Karpas-422 (cell line): ENCODE data around the gene TMEM266. TPM values are rescaled to one million over a fixed set of nuclear protein-coding genes. Genes with fewer than 3 reads are reported as not detected.

Experiments used
- DNase-seq: peaks from one replicate; pipeline ENCODE4 v3.0.0-alpha.2; 2015
- H2AFZ ChIP-seq: fragments of 200-600 bp; sonication (generic); 2 replicates; pipeline ENCODE4 v1.6.1; 2014; ENCODE audit warnings: antibody characterized with exemption, low read length, mixed read lengths
- H3K27ac ChIP-seq: fragments of 200-600 bp; sonication (generic); 2 replicates; pipeline ENCODE4 v1.5.1; 2014; ENCODE audit warnings: mild to moderate bottlenecking, low read length, moderate library complexity
- H3K27me3 ChIP-seq: fragments of 200-600 bp; sonication (generic); 2 replicates; pipeline ENCODE4 v1.6.1; 2014; ENCODE audit warnings: low read length, mixed read lengths
- H3K36me3 ChIP-seq: fragments of 200-600 bp; sonication (generic); 2 replicates; pipeline ENCODE4 v1.6.1; 2014; ENCODE audit warnings: low read length, mixed read lengths; ENCODE audit not compliant: insufficient read depth
- H3K4me1 ChIP-seq: fragments of 200-600 bp; sonication (generic); 2 replicates; pipeline ENCODE4 v1.6.1; 2014; ENCODE audit warnings: mild to moderate bottlenecking, low read length, mixed read lengths
- H3K4me2 ChIP-seq: fragments of 200-600 bp; sonication (generic); 2 replicates; pipeline ENCODE4 v1.6.1; 2014; ENCODE audit warnings: low read length, low read depth, mild to moderate bottlenecking; ENCODE audit not compliant: poor library complexity, severe bottlenecking
- H3K4me3 ChIP-seq: fragments of 200-600 bp; sonication (generic); 2 replicates; pipeline ENCODE4 v1.5.1; 2014; ENCODE audit warnings: mild to moderate bottlenecking, antibody characterized with exemption, low read length, mixed read lengths
- H3K79me2 ChIP-seq: fragments of 200-600 bp; sonication (generic); 2 replicates; pipeline ENCODE4 v1.6.1; 2014; ENCODE audit warnings: mild to moderate bottlenecking, low read length, mixed read lengths
- H3K9ac ChIP-seq: fragments of 200-600 bp; sonication (generic); 2 replicates; pipeline ENCODE4 v1.6.0; 2014; ENCODE audit warnings: low read length
- H3K9me2 ChIP-seq: fragments of 200-600 bp; sonication (generic), shearing (Covaris generic); replicated peaks from 2 replicates; pipeline ENCODE4 v1.6.0; 2014; ENCODE audit warnings: mild to moderate bottlenecking, low read length, moderate library complexity; ENCODE audit not compliant: insufficient read depth
- H3K9me3 ChIP-seq: fragments of 300-700, 200-600 bp; sonication (generic); 2 replicates; pipeline ENCODE4 v1.6.1; 2014; ENCODE audit warnings: low read length, mixed read lengths
- H4K20me1 ChIP-seq: fragments of 200-600 bp; sonication (generic); 2 replicates; pipeline ENCODE4 v1.6.1; 2014; ENCODE audit warnings: mild to moderate bottlenecking, antibody characterized with exemption, low read length, low read depth; ENCODE audit not compliant: insufficient read depth
- total RNA-seq: library from RNA; depleted of rRNA; stranded (reverse); fragments of >200 nt; shearing (Covaris generic); gene quantifications from 2 replicates; pipeline ENCODE4 v1.2.3, GENCODE V29; 2014; ENCODE audit warnings: low replicate concordance

TMEM266 gene
- total RNA-seq, 1 experiment from 2014 or later: not detected

DNA sequence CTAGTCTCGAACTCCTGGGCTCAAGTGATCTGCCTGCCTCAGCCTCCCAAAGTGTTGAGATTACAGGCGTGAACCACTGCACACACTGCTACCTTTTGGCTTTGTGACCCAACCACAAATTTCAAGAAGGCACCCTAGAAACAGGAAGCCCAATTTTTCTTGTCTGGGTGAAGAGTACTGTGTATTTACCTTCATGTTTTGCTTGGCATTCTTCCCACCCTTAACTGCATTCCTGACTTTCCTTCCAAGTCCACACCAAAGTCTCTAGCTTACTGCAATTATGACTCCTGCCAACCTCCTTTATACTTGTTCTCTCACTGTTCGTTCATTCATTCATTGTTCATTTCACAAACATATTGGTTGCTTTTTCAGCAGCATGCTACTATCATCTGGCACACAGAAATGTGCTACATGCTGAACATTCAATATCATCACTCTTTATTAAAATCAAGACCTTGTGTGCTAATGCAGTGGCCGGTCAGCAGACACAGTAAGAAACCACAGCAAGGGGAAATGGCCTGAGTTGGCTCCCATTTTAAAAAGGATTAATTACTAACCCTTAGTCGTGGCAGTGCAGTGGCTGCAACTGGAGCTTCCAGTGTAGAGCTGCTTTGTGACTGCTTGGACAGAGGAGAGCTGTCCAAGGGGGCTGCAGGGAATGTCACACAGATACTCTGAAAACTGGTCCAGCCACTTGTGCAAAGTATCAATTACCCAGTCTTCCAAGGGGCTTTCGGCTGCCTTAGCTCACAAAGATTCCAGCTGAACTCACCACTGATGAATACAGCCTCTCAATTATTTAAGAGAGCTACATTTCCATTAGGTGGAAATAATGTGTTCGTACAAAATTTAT is 157.5 kb downstream of the TMEM266 start:
- Histone ChIP-seq H3K9me2 (no peaks in the 10 kb centered on the region), H3K9me3 (no peaks in the 10 kb centered on the region), H3K36me3 (peaks cover 20% of the 10 kb centered on the region; the same call in 1 of the 2 replicates), H3K4me1 (no peaks in the 10 kb centered on the region), H3K4me3 (no peak overlapping the region), H2AFZ (no peak overlapping the region), H3K27me3 (no peaks in the 10 kb centered on the region), H3K79me2 (peaks cover 31% of the 10 kb centered on the region), H3K4me2 (no peak overlapping the region), H4K20me1 (no peaks in the 10 kb centered on the region), H3K9ac (no peak overlapping the region), H3K27ac (no peak overlapping the region)
- no peak for DNase-seq

DNA sequence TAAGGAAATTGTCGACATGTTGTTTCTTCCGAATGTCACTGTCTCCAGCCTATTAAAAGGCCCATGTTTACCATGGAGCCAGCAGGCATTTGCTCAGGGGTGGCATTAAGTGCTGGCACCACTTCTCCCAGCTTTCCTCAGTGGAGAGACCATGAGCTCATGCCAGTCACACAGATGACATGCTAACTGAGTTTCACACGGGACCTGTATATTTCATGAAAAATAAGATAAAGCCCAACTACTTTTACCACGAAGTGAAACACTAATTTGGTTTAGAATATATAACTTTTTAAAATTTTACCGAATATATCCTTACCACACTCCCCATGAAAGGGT is 158.1 kb downstream of the TMEM266 start:
- no peak overlapping the region for H3K27ac ChIP-seq
- no peaks in the 10 kb centered on the region for H3K9me3 ChIP-seq
- no peak overlapping the region for H3K9ac ChIP-seq
- no peaks in the 10 kb centered on the region for H3K9me2 ChIP-seq
- no peaks in the 10 kb centered on the region for H3K27me3 ChIP-seq
- H3K79me2 ChIP-seq: peaks cover 33% of the 10 kb centered on the region
- no peaks in the 10 kb centered on the region for H4K20me1 ChIP-seq
- peaks cover 24% of the 10 kb centered on the region; the same call in 1 of the 2 replicates for H3K36me3 ChIP-seq
- H3K4me2 ChIP-seq: no peak overlapping the region
- H3K4me3 ChIP-seq: no peak overlapping the region
- H2AFZ ChIP-seq: no peak overlapping the region
- H3K4me1 ChIP-seq: no peaks in the 10 kb centered on the region
- no peak for DNase-seq

DNA sequence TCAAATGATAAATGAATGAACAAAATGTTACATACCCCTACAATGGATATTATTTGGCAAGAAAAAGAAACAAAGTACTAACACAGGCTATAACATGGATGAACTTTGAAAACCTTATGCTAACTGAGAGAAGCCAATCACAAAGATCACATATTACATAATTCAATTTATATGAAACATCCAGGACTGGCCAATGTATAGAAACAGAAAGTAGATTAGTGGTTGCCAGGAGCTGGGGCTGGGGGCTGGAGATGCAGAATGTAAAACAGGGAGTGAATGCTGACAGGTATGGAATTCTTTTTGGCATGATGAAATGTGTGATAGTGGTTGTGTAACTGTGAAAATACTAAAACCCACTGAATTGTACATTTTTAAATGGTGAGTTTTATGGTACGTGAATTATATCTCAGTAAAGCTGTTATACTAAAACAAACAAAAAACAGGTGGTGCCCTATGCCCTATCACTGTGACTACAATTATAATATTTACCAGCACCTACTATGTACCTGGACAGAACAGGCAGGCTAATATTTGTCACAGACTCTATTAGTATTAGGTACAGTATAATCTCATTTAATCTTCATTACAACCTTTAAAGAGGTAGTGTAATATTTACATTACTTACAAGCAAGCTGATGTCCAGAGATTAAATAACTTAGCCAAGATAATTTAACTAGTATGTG is 161.4 kb downstream of the TMEM266 start:
- Histone ChIP-seq H3K4me2 (no peak overlapping the region), H3K9me3 (no peaks in the 10 kb centered on the region), H3K4me1 (no peaks in the 10 kb centered on the region), H3K27me3 (no peaks in the 10 kb centered on the region), H3K9me2 (no peaks in the 10 kb centered on the region), H3K36me3 (peaks cover 19% of the 10 kb centered on the region; the same call in 1 of the 2 replicates), H3K27ac (no peak overlapping the region), H3K79me2 (peaks cover 36% of the 10 kb centered on the region), H3K4me3 (no peak overlapping the region), H3K9ac (no peak overlapping the region), H4K20me1 (no peaks in the 10 kb centered on the region), H2AFZ (no peak overlapping the region)
- no peak for DNase-seq

DNA sequence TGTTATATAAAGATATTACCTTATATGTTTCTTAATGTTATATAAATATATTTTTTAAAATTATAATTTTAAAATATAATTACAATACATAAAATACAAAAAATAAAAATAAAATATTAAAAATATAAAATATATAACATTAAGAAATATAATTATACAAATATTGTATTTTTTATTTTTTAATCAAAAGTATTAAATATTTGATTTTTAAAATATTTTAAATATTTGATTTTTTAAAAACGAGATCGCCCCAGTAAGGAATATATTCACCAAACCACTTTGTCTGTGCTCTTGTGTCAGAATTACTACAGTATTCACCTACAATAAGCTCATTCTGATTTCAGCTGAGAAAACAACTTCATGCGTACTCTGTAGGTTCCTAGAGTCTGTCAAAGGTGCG is 162.4 kb downstream of the TMEM266 start:
- H3K9ac ChIP-seq: no peak overlapping the region
- H3K79me2 ChIP-seq: peaks cover 36% of the 10 kb centered on the region
- H3K27me3 ChIP-seq: no peaks in the 10 kb centered on the region
- H3K36me3 ChIP-seq: peaks cover 19% of the 10 kb centered on the region; the same call in 1 of the 2 replicates
- no peak overlapping the region for H3K27ac ChIP-seq
- no peak for DNase-seq
- no peaks in the 10 kb centered on the region for H3K9me2 ChIP-seq
- H3K4me2 ChIP-seq: no peak overlapping the region
- no peaks in the 10 kb centered on the region for H3K9me3 ChIP-seq
- no peaks in the 10 kb centered on the region for H4K20me1 ChIP-seq
- no peak overlapping the region for H2AFZ ChIP-seq
- H3K4me1 ChIP-seq: no peaks in the 10 kb centered on the region
- no peak overlapping the region for H3K4me3 ChIP-seq

DNA sequence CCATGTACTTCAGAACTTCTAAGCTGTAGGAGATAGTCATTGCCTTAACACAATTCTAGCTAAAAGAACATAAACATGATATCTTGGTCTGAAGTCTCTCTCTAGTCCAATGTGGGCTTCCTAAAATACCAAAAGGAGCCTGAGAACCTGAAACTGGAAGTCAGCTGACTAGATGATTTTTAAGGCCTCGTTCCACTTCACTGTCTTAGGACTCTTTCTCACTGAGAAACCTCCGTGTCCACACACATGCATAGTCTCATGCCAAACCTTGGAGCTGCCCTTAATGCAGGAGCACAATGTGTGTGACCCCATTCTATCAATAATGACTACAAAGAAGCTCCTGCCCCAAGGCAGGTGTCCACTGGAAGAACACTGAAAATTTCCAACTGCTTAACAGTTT is 163.7 kb downstream of the TMEM266 start:
- Histone ChIP-seq H3K27me3 (no peaks in the 10 kb centered on the region), H3K9me2 (no peaks in the 10 kb centered on the region), H4K20me1 (no peaks in the 10 kb centered on the region), H3K4me3 (no peak overlapping the region), H3K9ac (no peak overlapping the region), H3K27ac (no peak overlapping the region), H3K36me3 (peaks cover 19% of the 10 kb centered on the region; the same call in 1 of the 2 replicates), H2AFZ (no peak overlapping the region), H3K4me2 (no peak overlapping the region), H3K79me2 (peaks cover 36% of the 10 kb centered on the region), H3K9me3 (no peaks in the 10 kb centered on the region), H3K4me1 (no peaks in the 10 kb centered on the region)
- DNase-seq: no peak

DNA sequence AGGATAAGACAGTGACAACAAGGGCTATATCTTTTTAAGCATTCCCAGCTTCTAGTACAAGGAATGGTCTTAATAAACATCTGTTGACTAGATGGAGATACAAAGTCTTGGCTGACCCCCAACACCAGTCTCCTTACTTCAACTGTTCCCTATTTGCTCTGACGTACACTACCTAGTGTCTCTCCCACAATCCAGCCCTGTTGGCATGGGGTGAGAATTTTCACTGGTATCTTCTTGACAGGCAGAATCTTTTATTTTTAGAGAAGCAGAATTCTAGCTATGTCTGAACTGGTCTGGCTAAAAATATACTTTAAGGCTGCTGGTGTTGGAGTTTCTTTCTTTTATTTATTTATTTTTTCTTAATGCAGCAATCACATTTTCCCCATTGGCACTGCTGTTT is 169.5 kb downstream of the TMEM266 start:
- no peaks in the 10 kb centered on the region for H3K9me3 ChIP-seq
- no peak overlapping the region for H3K27ac ChIP-seq
- H4K20me1 ChIP-seq: no peaks in the 10 kb centered on the region
- H3K9me2 ChIP-seq: no peaks in the 10 kb centered on the region
- DNase-seq: no peak
- no peak overlapping the region for H3K4me2 ChIP-seq
- peaks cover 9% of the 10 kb centered on the region; the same call in 1 of the 2 replicates for H3K36me3 ChIP-seq
- no peak overlapping the region for H2AFZ ChIP-seq
- H3K4me3 ChIP-seq: no peak overlapping the region
- no peak overlapping the region for H3K9ac ChIP-seq
- no peaks in the 10 kb centered on the region for H3K4me1 ChIP-seq
- peaks cover 12% of the 10 kb centered on the region for H3K79me2 ChIP-seq
- H3K27me3 ChIP-seq: no peaks in the 10 kb centered on the region

DNA sequence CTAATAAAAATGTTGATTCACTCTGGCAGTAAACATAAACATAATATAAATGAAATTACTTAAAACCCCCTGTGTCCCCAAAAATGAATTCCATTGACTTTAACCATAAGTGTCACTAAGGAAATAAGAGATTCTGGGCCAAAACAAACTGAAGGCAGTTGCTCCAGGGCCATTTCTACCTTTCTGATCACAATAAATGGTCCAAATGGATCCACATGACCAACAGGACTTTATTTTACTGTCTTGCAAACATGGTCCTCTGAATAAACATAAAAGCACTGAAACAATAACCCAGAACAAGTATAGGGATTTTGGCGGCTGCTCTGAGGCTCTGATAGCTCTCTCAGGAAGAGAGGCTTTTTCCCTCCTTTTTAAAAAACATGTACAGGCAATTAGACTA is 174.1 kb downstream of the TMEM266 start:
- H3K27ac ChIP-seq: no peak overlapping the region
- 0 out of 2 replicates have a peak, but pooled peaks cover 5% of the 10 kb centered on the region for H3K36me3 ChIP-seq
- H2AFZ ChIP-seq: no peak overlapping the region
- no peaks in the 10 kb centered on the region for H3K4me1 ChIP-seq
- H3K4me3 ChIP-seq: no peak overlapping the region
- H3K9ac ChIP-seq: no peak overlapping the region
- DNase-seq: no peak
- no peaks in the 10 kb centered on the region for H3K9me3 ChIP-seq
- H4K20me1 ChIP-seq: no peaks in the 10 kb centered on the region
- no peaks in the 10 kb centered on the region for H3K9me2 ChIP-seq
- peaks cover 27% of the 10 kb centered on the region for H3K79me2 ChIP-seq
- no peaks in the 10 kb centered on the region for H3K27me3 ChIP-seq
- no peak overlapping the region for H3K4me2 ChIP-seq

DNA sequence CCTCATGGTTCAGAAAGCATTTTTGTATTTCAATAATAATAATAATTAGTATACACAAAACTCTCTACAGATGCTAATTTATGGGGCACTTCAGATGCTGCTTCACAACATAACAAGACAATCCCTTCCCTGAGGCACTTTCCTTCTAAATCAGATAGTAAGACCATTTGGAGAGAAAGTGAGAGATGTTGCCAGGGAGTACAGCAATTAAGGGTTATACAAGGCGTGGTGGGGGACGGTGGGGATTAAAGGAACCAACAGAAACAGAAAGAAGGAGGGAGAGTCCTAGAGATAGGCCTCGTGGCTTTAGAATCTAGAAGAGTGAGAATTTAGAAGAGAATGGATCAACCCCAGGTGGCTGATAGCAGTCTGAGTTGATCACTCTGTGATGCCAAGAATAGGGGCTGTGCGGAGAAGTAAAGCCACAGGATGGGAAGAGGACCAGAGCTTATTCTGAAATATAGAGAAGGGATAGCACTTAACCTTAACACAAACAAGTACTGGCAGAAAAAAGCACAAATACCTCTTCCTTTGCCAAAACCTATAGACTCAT is 174.6 kb downstream of the TMEM266 start:
- Histone ChIP-seq H3K4me2 (no peak overlapping the region), H3K9me3 (no peaks in the 10 kb centered on the region), H3K36me3 (0 out of 2 replicates have a peak, but pooled peaks cover 5% of the 10 kb centered on the region), H3K9me2 (no peaks in the 10 kb centered on the region), H3K9ac (no peak overlapping the region), H3K4me3 (no peak overlapping the region), H3K27ac (no peak overlapping the region), H3K4me1 (no peaks in the 10 kb centered on the region), H2AFZ (no peak overlapping the region), H4K20me1 (no peaks in the 10 kb centered on the region), H3K79me2 (peaks cover 28% of the 10 kb centered on the region), H3K27me3 (no peaks in the 10 kb centered on the region)
- DNase-seq: no peak
